Mesenchymal stem cell (in vitro differentiated cells and primary cell): ENCODE measurements around the gene GALNT2.
A peak's percentile ranks its signal among the peaks of the same experiment; 100 is the strongest.

ENCODE experiments used
- DNase-seq: peaks from one replicate; pipeline ENCODE4 v3.0.0-alpha.2; 2013
- H2AFZ ChIP-seq: one replicate; pipeline ENCODE4 v1.6.1; 2013; ENCODE audit warnings: low read depth, mild to moderate bottlenecking, control low read depth, inconsistent platforms, low read length, moderate library complexity
- H2AK5ac ChIP-seq: 2 replicates; pipeline ENCODE4 v1.6.1; 2013; ENCODE audit warnings: low read length, moderate library complexity, mild to moderate bottlenecking, inconsistent platforms; ENCODE audit not compliant: severe bottlenecking
- H2BK120ac ChIP-seq: one replicate; pipeline ENCODE4 v1.6.1; 2013; ENCODE audit warnings: low read depth, mild to moderate bottlenecking, inconsistent platforms, low read length, moderate library complexity
- H2BK12ac ChIP-seq, 2 experiments: one replicate each; pipeline ENCODE4 v1.6.1; 2013; ENCODE audit warnings: inconsistent platforms in 2 of 2, low read length in 2 of 2, mild to moderate bottlenecking in 2 of 2, moderate library complexity in 2 of 2, control low read depth in 1 of 2
- H2BK15ac ChIP-seq: one replicate; pipeline ENCODE4 v1.6.1; 2013; ENCODE audit warnings: mild to moderate bottlenecking, low read depth, inconsistent platforms; ENCODE audit not compliant: poor library complexity, severe bottlenecking
- H2BK5ac ChIP-seq: 2 replicates; pipeline ENCODE4 v1.6.1; 2013; ENCODE audit warnings: low read depth, mild to moderate bottlenecking, low read length, control low read depth, inconsistent platforms; ENCODE audit not compliant: poor library complexity, severe bottlenecking
- H3K14ac ChIP-seq, 2 experiments: one replicate each; pipeline ENCODE4 v1.6.1; 2013; ENCODE audit warnings: inconsistent platforms in 2 of 2, low read length in 2 of 2, control low read depth in 1 of 2, mild to moderate bottlenecking in 1 of 2, moderate library complexity in 1 of 2
- H3K18ac ChIP-seq, 2 experiments: one replicate each; pipeline ENCODE4 v1.6.1; 2013; ENCODE audit warnings: inconsistent platforms in 2 of 2, low read length in 2 of 2, control low read depth in 1 of 2, low read depth in 1 of 2, mild to moderate bottlenecking in 1 of 2
- H3K23ac ChIP-seq, 2 experiments: one replicate each; pipeline ENCODE4 v1.6.1; 2013; ENCODE audit warnings: inconsistent platforms in 2 of 2, low read length in 2 of 2, mild to moderate bottlenecking in 2 of 2, moderate library complexity in 2 of 2, control low read depth in 1 of 2
- H3K27ac ChIP-seq: 2 replicates; pipeline ENCODE4 v1.5.1; 2013; ENCODE audit warnings: mild to moderate bottlenecking, moderate library complexity, low read length, control low read depth, inconsistent platforms; ENCODE audit not compliant: poor library complexity, severe bottlenecking
- H3K27me3 ChIP-seq, 2 experiments: 2 replicates each; pipeline versions ENCODE4 v1.6.1 to v1.7.0; 2013; ENCODE audit warnings: low read length in 2 of 2, mild to moderate bottlenecking in 2 of 2, moderate library complexity in 2 of 2, control low read depth in 1 of 2, inconsistent platforms in 1 of 2; ENCODE audit not compliant: control insufficient read depth in 1 of 2, insufficient read depth in 1 of 2
- H3K36me3 ChIP-seq, 2 experiments: 2 replicates each; pipeline versions ENCODE4 v1.6.1 to v1.7.0; 2013; ENCODE audit warnings: low read length in 2 of 2, control low read depth in 1 of 2, inconsistent platforms in 1 of 2, low read depth in 1 of 2, mild to moderate bottlenecking in 1 of 2; ENCODE audit not compliant: insufficient read depth in 2 of 2, control insufficient read depth in 1 of 2
- H3K4ac ChIP-seq, 2 experiments: one replicate each; pipeline ENCODE4 v1.6.1; 2013; ENCODE audit warnings: inconsistent platforms in 2 of 2, low read length in 2 of 2, mild to moderate bottlenecking in 2 of 2, moderate library complexity in 2 of 2, control low read depth in 1 of 2, low read depth in 1 of 2
- H3K4me1 ChIP-seq: 2 replicates; pipeline ENCODE4 v1.6.1; 2013; ENCODE audit warnings: low read depth, low read length, control low read depth; ENCODE audit not compliant: control insufficient read depth, insufficient read depth
- H3K4me2 ChIP-seq: 2 replicates; pipeline ENCODE4 v1.6.1; 2013; ENCODE audit warnings: low read length, mild to moderate bottlenecking, inconsistent platforms; ENCODE audit not compliant: poor library complexity, severe bottlenecking
- H3K4me3 ChIP-seq, 2 experiments: 2 replicates each; pipeline versions ENCODE4 v1.5.1 to v1.7.0; 2013; ENCODE audit warnings: low read length in 2 of 2, mild to moderate bottlenecking in 2 of 2, control low read depth in 1 of 2, low read depth in 1 of 2; ENCODE audit not compliant: insufficient read depth in 1 of 2
- H3K79me1 ChIP-seq: replicated peaks from 2 replicates; pipeline ENCODE4 v1.6.1; 2013; ENCODE audit warnings: mild to moderate bottlenecking, control low read depth, low read length, inconsistent platforms; ENCODE audit not compliant: poor library complexity, severe bottlenecking
- H3K9ac ChIP-seq: 2 replicates; pipeline ENCODE4 v1.7.0; 2013; ENCODE audit warnings: mild to moderate bottlenecking, low read length, moderate library complexity
- H3K9me3 ChIP-seq: 2 replicates; pipeline ENCODE4 v1.7.0; 2013; ENCODE audit warnings: mild to moderate bottlenecking, low read length; ENCODE audit not compliant: control insufficient read depth
- H4K8ac ChIP-seq: one replicate; pipeline ENCODE4 v1.6.1; 2013; ENCODE audit warnings: inconsistent platforms, mild to moderate bottlenecking, low read length, moderate library complexity
- H4K91ac ChIP-seq: one replicate; pipeline ENCODE4 v1.6.1; 2013; ENCODE audit warnings: mild to moderate bottlenecking, low read length, inconsistent platforms
- WGBS: methylation state at CpG from one replicate; pipeline ENCODE4 v1.1.7; 2013; ENCODE audit warnings: mixed read lengths; 5-methylcytosine and 5-hydroxymethylcytosine counted together

GALNT2 gene

GRCh38 chr1:230104395-230105244 lies 37.6 kb downstream of the GALNT2 start:
- peak overlapping the region; percentile 20 to 47 for H3K4ac ChIP-seq
- peaks cover 18% of the 10 kb centered on the region for H3K79me1 ChIP-seq
- H3K9me3 ChIP-seq, result no peaks in the 10 kb centered on the region
- peaks cover 0 to 3% of the 10 kb centered on the region in 2 experiments for H3K36me3 ChIP-seq
- no peak overlapping the region for H2AFZ ChIP-seq
- peak overlapping the region; percentile 96 for H2AK5ac ChIP-seq
- H4K8ac ChIP-seq, result peak overlapping the region; percentile 53
- no peaks in the 10 kb centered on the region for H3K27me3 ChIP-seq
- H2BK120ac ChIP-seq, result peak overlapping the region; percentile 68
- peak overlapping the region in 1 of 2 experiments; percentile 52 for H3K4me3 ChIP-seq
- peak overlapping the region; percentile 23 for H4K91ac ChIP-seq
- peak overlapping the region; percentile 6 for H2BK15ac ChIP-seq
- peaks cover 45% of the 10 kb centered on the region for H3K4me1 ChIP-seq
- WGBS, result 12% methylated on average over 17 of the region's 19 CpGs
- peak overlapping the region; percentile 37 for H3K4me2 ChIP-seq
- H3K14ac ChIP-seq, result no peak overlapping the region
- peak overlapping the region; percentile 26 to 75 for H3K18ac ChIP-seq
- peak overlapping the region; percentile 84 for H3K27ac ChIP-seq
- peak; percentile 99 for DNase-seq
- H2BK12ac ChIP-seq, result peak overlapping the region; percentile 7 to 49
- H2BK5ac ChIP-seq, result peak overlapping the region; percentile 66
- H3K23ac ChIP-seq, result peak overlapping the region in 1 of 2 experiments; percentile 46
- H3K9ac ChIP-seq, result peak overlapping the region; percentile 76

- H4K8ac ChIP-seq, result no peak overlapping the region
- peak overlapping the region; percentile 96 for H2AK5ac ChIP-seq
- peak overlapping the region; percentile 10 to 75 for H3K18ac ChIP-seq
- H3K9ac ChIP-seq, result peak overlapping the region; percentile 76
- peak overlapping the region in 1 of 2 experiments; percentile 75 for H3K4ac ChIP-seq
- H3K79me1 ChIP-seq, result peaks cover 15% of the 10 kb centered on the region
- no peaks in the 10 kb centered on the region for H3K9me3 ChIP-seq
- no peak overlapping the region for H2AFZ ChIP-seq
- H3K23ac ChIP-seq, result no peak overlapping the region
- 80% methylated on average over 12 of the region's 12 CpGs for WGBS
- H3K36me3 ChIP-seq, result peaks cover 0 to 3% of the 10 kb centered on the region in 2 experiments
- H2BK15ac ChIP-seq, result peak overlapping the region; percentile 6
- peak overlapping the region in 1 of 2 experiments; percentile 52 for H3K4me3 ChIP-seq
- H3K27ac ChIP-seq, result peak overlapping the region; percentile 84
- no peak for DNase-seq
- H3K4me1 ChIP-seq, result peaks cover 50% of the 10 kb centered on the region
- no peaks in the 10 kb centered on the region for H3K27me3 ChIP-seq
- H2BK12ac ChIP-seq, result peak overlapping the region; percentile 7 to 95
- no peak overlapping the region for H2BK5ac ChIP-seq
- peak overlapping the region; percentile 23 for H4K91ac ChIP-seq
- H2BK120ac ChIP-seq, result peak overlapping the region; percentile 68
- H3K4me2 ChIP-seq, result peak overlapping the region; percentile 37
- peak overlapping the region in 1 of 2 experiments; percentile 61 for H3K14ac ChIP-seq
Measured at GRCh38 chr1:230105245-230105753, 38.3 kb downstream of the GALNT2 start.

GRCh38 chr1:230105754-230106625 lies 39.0 kb downstream of the GALNT2 start:
- peak; percentile 80 for DNase-seq
- peak overlapping the region; percentile 84 for H3K27ac ChIP-seq
- peaks cover 15% of the 10 kb centered on the region for H3K79me1 ChIP-seq
- H2BK120ac ChIP-seq, result no peak overlapping the region
- H3K9ac ChIP-seq, result peak overlapping the region; percentile 76
- peak overlapping the region; percentile 10 to 84 for H3K18ac ChIP-seq
- peak overlapping the region; percentile 37 for H3K4me2 ChIP-seq
- H3K14ac ChIP-seq, result peak overlapping the region in 1 of 2 experiments; percentile 61
- peak overlapping the region in 1 of 2 experiments; percentile 52 for H3K4me3 ChIP-seq
- H4K8ac ChIP-seq, result no peak overlapping the region
- H2BK12ac ChIP-seq, result peak overlapping the region; percentile 51 to 95
- H3K27me3 ChIP-seq, result no peaks in the 10 kb centered on the region
- H2AFZ ChIP-seq, result no peak overlapping the region
- H2BK15ac ChIP-seq, result no peak overlapping the region
- no peak overlapping the region for H2BK5ac ChIP-seq
- peaks cover 0 to 3% of the 10 kb centered on the region in 2 experiments for H3K36me3 ChIP-seq
- peaks cover 51% of the 10 kb centered on the region for H3K4me1 ChIP-seq
- no peak overlapping the region for H3K4ac ChIP-seq
- 60% methylated on average over 9 of the region's 10 CpGs for WGBS
- no peaks in the 10 kb centered on the region for H3K9me3 ChIP-seq
- H4K91ac ChIP-seq, result no peak overlapping the region
- H3K23ac ChIP-seq, result no peak overlapping the region
- H2AK5ac ChIP-seq, result peak overlapping the region; percentile 96
